Measurements from ENCODE around the gene GANAB. TPM values are rescaled to one million over a fixed set of nuclear protein-coding genes. Genes with fewer than 3 reads are reported as not detected.
"Not testable (repeated sequence)": the region's sequence is repeated elsewhere in the genome, so short reads cannot be mapped to it uniquely, and the experiment has no call there.

GANAB gene
- total RNA-seq, 4 donors from 2014 or later: 108 to 166 (median 128) TPM

GRCh38 chr11:62595124-62595523 is 51.3 kb downstream of the GANAB start:
- TF ChIP-seq CTCF (IDR thresholded peaks at IDR 0.05): no peak
- ATAC-seq (ENCODE audit: low FRiP score) (no peak), DNase-seq (ENCODE audit: low spot score) (no peak)

GRCh38 chr11:62593434-62594044 is 52.9 kb downstream of the GANAB start:
- DNase-seq (ENCODE audit: low spot score) (peak; percentile 77), ATAC-seq (ENCODE audit: low FRiP score) (no peak)
- no peak for TF ChIP-seq CTCF (IDR thresholded peaks at IDR 0.05)

- ATAC-seq (ENCODE audit: low FRiP score): no peak
- DNase-seq (ENCODE audit: low spot score): no peak
- no peak for TF ChIP-seq CTCF (IDR thresholded peaks at IDR 0.05)
Measured at GRCh38 chr11:62592989-62593421, 53.4 kb downstream of the GANAB start.

GRCh38 chr11:62592146-62592815 is 54.1 kb downstream of the GANAB start:
- ATAC-seq (ENCODE audit: low FRiP score): peak; percentile 5
- TF ChIP-seq CTCF (IDR thresholded peaks at IDR 0.05): no peak
- DNase-seq (ENCODE audit: low spot score): no peak

- no peak for TF ChIP-seq CTCF (IDR thresholded peaks at IDR 0.05)
- DNase-seq (ENCODE audit: low spot score) (peak; percentile 91), ATAC-seq (ENCODE audit: low FRiP score) (peak; percentile 97)
Measured at GRCh38 chr11:62591448-62592145, 54.8 kb downstream of the GANAB start, which contains the start of gene TUT1. Gene TUT1, minus strand, starts transcription at chr11:62591523. Its CDS starts 38 bp downstream, at chr11:62591485.

GRCh38 chr11:62588966-62589637 is 57.3 kb downstream of the GANAB start:
- no peak for TF ChIP-seq CTCF (IDR thresholded peaks at IDR 0.05)
- no peak for ATAC-seq (ENCODE audit: low FRiP score)
- no peak for DNase-seq (ENCODE audit: low spot score)

GRCh38 chr11:62585356-62585755 is 61.1 kb downstream of the GANAB start:
- ATAC-seq (ENCODE audit: low FRiP score); DNase-seq (ENCODE audit: low spot score): not testable (repeated sequence)

- not testable (repeated sequence) for DNase-seq (ENCODE audit: low spot score); ATAC-seq (ENCODE audit: low FRiP score)
Measured at GRCh38 chr11:62581735-62582134, 64.7 kb downstream of the GANAB start.

All from omental fat pad (tissue), 4 donors.